ENCODE data around the gene KCNJ5.
A peak's percentile ranks its signal among the peaks of the same experiment; 100 is the strongest.

DNA sequence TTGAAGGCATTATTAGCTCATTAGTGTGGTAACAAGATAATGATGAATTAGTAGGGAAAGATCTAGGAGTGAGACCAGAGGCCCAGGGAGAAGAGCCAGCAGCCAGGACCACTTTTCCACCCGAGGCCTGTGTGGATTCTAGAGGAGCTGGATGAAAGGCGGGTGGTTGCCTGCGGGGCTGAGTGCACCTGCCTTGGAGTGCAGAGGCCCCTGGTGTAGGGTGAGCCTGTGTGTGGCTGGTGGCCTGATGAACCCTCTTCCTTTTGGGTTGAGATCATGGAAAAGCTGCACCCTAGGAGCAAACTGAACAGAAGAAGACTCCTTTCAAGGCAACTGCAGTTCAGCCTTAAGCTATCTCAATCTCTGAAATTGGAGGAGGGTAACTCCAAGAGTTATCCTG is 57.4 kb downstream of the KCNJ5 start:
- no peak for TF ChIP-seq TAF1 (IDR thresholded peaks at IDR 0.05; ENCODE audit: borderline replicate concordance, low read depth, low read length)
- no peak for TF ChIP-seq CEBPB (IDR thresholded peaks at IDR 0.05; ENCODE audit: borderline replicate concordance in 1 of 2, low read depth in 2 of 2, low read length in 2 of 2)
- TF ChIP-seq ATF2 (IDR thresholded peaks at IDR 0.05; ENCODE audit: low read length): no peak
- TF ChIP-seq EP300 (IDR thresholded peaks at IDR 0.05; ENCODE audit: borderline replicate concordance in 1 of 2, control insufficient read depth in 1 of 2, low read depth in 2 of 2, low read length in 2 of 2): no peak
- TF ChIP-seq STAT1 (conservative IDR thresholded peaks at IDR 0.05): no peak
- peak in 2 of 3 experiments; percentile 38 to 47; a peak in 3 of 6 replicates for TF ChIP-seq CTCF (IDR thresholded peaks at IDR 0.05 in 2 of 3, conservative IDR thresholded peaks at IDR 0.05 in 1 of 3; ENCODE audit: control insufficient read depth in 2 of 3, extremely low read depth in 1 of 3, insufficient read depth in 1 of 3, low read depth in 3 of 3, low read length in 3 of 3)
